H1 (cell line): ENCODE results near the gene NIPAL1. TPM values are rescaled to one million over a fixed set of nuclear protein-coding genes. Genes with fewer than 3 reads are reported as not detected.

Experiments used
- ASH2L ChIP-seq: fragments of 200-600, 300-600 bp; sonication (generic); IDR thresholded peaks from one replicate; pipeline ENCODE4 v1.7.1; 2017; ENCODE audit warnings: low read length
- KDM4A ChIP-seq: IDR thresholded peaks from one replicate; pipeline ENCODE4 v1.7.1; 2012; ENCODE audit warnings: low read depth, mild to moderate bottlenecking, moderate library complexity, low read length, inconsistent platforms; ENCODE audit not compliant: severe bottlenecking
- polyA plus RNA-seq, 7 experiments: library from polyadenylated mRNA; depleted of rRNA in 3 of 7; stranded (reverse) in 5 of 7; unstranded in 2 of 7; fragments of >200 nt in 5 of 7; fragments of 200-250 nt in 2 of 7; gene quantifications; 1 replicate in 5 of 7; 2 replicates in 1 of 7; 4 replicates in 1 of 7; pipeline versions ENCODE4 v1.2.1 to v1.2.3, GENCODE V29; 2011 to 2013; ENCODE audit warnings: missing spikeins in 2 of 7, mixed read lengths in 2 of 7
- total RNA-seq: library from RNA; stranded (reverse); fragmentation: NEBNext Ultra II Directional; extraction: Animal tissue kit (Norgen Biotek cat#: 25700); gene quantifications from 2 replicates; pipeline ENCODE4 v1.2.1, GENCODE V29; 2021

Gene NIPAL1
- total and polyA plus RNA-seq, 2 of the 8 experiments (the other 6 are each of a cell fraction or from before 2014, with no cell fraction given): 1.4 to 4.9 TPM

DNA sequence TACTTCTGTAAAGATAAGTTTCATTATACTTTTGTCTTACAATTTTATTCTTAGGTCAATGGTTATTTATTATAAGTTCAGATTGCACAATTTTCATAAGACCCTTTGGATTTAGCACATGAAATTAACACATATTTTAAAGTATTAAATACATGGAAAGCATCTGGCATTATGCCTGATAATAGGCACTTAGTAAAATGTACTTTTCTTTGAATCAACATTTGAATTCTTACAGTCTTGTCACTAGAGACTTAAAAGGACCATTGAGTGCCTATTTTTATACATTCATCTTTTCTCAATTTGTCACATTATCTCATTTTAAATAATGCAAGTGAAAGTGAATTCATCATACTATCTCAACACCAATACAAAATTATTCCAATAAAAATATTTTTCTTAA is 23.0 kb downstream of the NIPAL1 start (continued):
- TF ChIP-seq ASH2L (no peak), KDM4A (no peak)
- TF ChIP-seq, all 59 proteins: peak for 0
